ENCODE data around the gene PCDHAC1.

GRCh38 chr5:140964356-140964755, 38.3 kb downstream of the PCDHAC1 start:
- no peak for TF ChIP-seq POLR2AphosphoS5 (IDR thresholded peaks at IDR 0.05; ENCODE audit: control insufficient read depth, insufficient read depth, low read depth, low read length)
- no peak for TF ChIP-seq ZFX (CRISPR knock-in tag; IDR thresholded peaks at IDR 0.05)
- no peak for TF ChIP-seq TCF3 (CRISPR knock-in tag; IDR thresholded peaks at IDR 0.05)
- no peak for TF ChIP-seq DIDO1 (tag; IDR thresholded peaks at IDR 0.05; ENCODE audit: low read depth)
- no peak for TF ChIP-seq HDGF (IDR thresholded peaks at IDR 0.05)
- TF ChIP-seq, protein P1, sequence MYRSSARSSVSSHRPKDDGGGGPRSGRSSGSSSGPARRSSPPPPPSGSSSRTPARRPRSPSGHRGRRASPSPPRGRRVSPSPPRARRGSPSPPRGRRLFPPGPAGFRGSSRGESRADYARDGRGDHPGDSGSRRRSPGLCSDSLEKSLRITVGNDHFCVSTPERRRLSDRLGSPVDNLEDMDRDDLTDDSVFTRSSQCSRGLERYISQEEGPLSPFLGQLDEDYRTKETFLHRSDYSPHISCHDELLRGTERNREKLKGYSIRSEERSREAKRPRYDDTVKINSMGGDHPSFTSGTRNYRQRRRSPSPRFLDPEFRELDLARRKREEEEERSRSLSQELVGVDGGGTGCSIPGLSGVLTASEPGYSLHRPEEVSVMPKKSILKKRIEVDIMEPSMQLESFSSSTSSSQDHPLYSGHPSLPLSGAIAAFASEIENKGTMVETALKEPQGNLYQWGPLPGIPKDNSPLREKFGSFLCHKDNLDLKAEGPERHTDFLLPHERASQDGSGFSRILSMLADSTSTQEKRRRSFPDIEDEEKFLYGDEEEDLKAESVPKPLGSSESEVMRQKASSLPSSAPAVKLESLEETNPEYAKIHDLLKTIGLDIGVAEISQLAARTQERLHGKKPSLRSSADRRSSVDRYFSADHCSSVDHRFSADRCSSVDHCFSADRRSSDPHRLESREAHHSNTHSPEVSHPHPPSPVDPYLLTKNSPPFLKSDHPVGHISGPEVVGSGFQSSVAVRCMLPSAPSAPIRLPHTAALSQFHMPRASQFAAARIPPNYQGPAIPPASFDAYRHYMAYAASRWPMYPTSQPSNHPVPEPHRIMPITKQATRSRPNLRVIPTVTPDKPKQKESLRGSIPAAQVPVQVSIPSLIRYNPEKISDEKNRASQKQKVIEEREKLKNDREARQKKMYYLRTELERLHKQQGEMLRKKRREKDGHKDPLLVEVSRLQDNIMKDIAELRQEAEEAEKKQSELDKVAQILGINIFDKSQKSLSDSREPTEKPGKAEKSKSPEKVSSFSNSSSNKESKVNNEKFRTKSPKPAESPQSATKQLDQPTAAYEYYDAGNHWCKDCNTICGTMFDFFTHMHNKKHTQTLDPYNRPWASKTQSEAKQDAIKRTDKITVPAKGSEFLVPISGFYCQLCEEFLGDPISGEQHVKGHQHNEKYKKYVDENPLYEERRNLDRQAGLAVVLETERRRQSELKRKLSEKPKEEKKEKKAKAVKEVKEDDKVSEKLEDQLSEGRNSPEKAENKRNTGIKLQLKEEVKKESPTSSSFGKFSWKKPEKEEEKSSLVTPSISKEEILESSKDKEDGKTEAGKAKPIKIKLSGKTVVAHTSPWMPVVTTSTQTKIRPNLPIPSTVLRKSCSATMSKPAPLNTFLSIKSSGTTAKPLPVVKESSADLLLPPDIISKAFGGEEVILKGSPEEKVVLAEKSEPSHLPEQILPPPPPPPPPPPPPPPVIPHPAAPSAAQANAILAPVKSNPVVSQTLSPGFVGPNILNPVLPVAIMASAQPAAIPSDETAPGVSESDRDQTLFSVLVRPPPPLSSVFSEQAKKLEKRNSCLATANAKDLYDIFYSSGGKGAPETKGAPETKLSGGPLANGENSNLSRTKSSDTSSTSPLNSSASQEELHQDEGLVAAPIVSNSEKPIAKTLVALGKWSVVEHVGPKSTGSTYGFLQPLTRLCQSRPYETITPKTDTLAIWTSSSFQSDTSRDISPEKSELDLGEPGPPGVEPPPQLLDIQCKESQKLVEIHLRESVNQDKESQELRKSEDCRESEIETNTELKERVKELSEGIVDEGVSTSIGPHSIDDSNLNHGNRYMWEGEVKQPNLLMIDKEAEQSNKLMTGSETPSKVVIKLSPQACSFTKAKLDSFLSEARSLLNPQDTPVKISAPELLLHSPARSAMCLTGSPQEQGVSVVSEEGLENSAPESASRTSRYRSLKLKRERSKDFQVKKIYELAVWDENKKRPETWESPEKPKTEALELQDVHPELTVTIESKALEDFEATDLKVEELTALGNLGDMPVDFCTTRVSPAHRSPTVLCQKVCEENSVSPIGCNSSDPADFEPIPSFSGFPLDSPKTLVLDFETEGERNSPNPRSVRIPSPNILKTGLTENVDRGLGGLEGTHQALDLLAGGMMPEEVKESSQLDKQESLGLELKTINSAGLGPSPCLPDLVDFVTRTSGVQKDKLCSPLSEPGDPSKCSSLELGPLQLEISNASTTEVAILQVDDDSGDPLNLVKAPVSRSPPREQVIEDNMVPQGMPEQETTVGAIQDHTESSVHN (IDR thresholded peaks at IDR 0.05; ENCODE audit: borderline replicate concordance in 1 of 2, low read depth in 1 of 2) = no peak
- no peak for TF ChIP-seq CTCF (IDR thresholded peaks at IDR 0.05 in 2 of 3, conservative IDR thresholded peaks at IDR 0.05 in 1 of 3; ENCODE audit: insufficient read depth in 2 of 3, low read depth in 1 of 3, low read length in 3 of 3)
- TF ChIP-seq SREBF1 (IDR thresholded peaks at IDR 0.05; ENCODE audit: borderline replicate concordance, low read depth, low read length) = no peak
- TF ChIP-seq STAT5A (IDR thresholded peaks at IDR 0.05; ENCODE audit: borderline replicate concordance, low read length) = no peak
- TF ChIP-seq, protein P2, sequence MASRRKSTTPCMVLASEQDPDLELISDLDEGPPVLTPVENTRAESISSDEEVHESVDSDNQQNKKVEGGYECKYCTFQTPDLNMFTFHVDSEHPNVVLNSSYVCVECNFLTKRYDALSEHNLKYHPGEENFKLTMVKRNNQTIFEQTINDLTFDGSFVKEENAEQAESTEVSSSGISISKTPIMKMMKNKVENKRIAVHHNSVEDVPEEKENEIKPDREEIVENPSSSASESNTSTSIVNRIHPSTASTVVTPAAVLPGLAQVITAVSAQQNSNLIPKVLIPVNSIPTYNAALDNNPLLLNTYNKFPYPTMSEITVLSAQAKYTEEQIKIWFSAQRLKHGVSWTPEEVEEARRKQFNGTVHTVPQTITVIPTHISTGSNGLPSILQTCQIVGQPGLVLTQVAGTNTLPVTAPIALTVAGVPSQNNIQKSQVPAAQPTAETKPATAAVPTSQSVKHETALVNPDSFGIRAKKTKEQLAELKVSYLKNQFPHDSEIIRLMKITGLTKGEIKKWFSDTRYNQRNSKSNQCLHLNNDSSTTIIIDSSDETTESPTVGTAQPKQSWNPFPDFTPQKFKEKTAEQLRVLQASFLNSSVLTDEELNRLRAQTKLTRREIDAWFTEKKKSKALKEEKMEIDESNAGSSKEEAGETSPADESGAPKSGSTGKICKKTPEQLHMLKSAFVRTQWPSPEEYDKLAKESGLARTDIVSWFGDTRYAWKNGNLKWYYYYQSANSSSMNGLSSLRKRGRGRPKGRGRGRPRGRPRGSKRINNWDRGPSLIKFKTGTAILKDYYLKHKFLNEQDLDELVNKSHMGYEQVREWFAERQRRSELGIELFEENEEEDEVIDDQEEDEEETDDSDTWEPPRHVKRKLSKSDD (conservative IDR thresholded peaks at IDR 0.05; ENCODE audit: low read length) = no peak
- no peak for TF ChIP-seq CHD2 (IDR thresholded peaks at IDR 0.05; ENCODE audit: low read depth, low read length)
- TF ChIP-seq ZNF592 (IDR thresholded peaks at IDR 0.05) = no peak
- TF ChIP-seq HDAC2 (IDR thresholded peaks at IDR 0.05) = no peak
- no peak for TF ChIP-seq HMGN3 (IDR thresholded peaks at IDR 0.05; ENCODE audit: borderline replicate concordance, extremely low read depth, insufficient read length, low read depth, low read length)
